GM12874 (cell line): ENCODE results near the gene SETD1A.

ENCODE experiments used
- TF ChIP-seq, protein P1 (sequence below): IDR thresholded peaks from 2 replicates; pipeline ENCODE4 v1.5.1; 2011; ENCODE audit warnings: low read depth, mild to moderate bottlenecking, control low read depth, low read length, moderate library complexity; ENCODE audit not compliant: insufficient read depth

SETD1A gene

DNA sequence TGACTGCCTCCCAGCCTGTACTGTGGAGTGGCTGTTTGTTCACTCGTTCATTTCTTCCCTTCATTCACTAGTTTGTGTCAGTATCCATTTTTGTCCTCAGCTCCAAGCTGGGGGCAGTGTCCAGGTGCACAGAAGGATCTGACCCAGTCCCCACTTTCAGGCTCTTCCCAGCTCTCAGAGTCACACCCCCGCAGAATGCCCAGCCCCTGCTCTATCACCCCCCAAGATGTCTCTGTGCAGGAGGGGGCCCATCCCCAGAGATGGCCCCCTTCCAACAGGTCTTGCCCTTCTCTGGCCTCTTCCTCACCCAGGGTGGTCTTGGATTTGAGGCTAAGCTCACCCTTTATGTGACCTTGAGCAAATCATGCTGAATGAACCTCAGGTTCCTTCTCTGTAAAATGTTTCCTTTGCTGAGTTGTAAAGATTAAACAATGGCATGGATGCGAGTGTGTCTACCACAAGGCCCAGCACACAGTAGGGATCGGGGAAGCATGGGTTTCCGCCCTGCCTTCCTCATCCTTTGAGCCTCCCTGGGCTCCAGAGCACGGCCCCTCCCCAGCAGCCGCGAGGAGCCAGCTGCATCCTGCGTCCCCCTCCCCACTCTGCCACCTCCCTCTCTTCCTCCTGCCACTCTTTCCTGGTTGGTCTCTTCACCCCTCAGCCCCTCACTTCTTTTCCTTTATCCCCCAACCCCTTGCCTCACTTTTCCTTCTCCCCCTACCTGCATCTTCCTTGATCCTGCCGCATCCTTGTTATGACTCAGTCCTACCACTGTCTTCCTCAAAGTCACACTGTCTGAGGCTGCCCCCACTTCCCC is 31.4 kb upstream of the SETD1A start:
- TF ChIP-seq, protein P1, sequence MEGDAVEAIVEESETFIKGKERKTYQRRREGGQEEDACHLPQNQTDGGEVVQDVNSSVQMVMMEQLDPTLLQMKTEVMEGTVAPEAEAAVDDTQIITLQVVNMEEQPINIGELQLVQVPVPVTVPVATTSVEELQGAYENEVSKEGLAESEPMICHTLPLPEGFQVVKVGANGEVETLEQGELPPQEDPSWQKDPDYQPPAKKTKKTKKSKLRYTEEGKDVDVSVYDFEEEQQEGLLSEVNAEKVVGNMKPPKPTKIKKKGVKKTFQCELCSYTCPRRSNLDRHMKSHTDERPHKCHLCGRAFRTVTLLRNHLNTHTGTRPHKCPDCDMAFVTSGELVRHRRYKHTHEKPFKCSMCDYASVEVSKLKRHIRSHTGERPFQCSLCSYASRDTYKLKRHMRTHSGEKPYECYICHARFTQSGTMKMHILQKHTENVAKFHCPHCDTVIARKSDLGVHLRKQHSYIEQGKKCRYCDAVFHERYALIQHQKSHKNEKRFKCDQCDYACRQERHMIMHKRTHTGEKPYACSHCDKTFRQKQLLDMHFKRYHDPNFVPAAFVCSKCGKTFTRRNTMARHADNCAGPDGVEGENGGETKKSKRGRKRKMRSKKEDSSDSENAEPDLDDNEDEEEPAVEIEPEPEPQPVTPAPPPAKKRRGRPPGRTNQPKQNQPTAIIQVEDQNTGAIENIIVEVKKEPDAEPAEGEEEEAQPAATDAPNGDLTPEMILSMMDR: no peak

GRCh38 chr16:30926937-30927788 is 30.4 kb upstream of the SETD1A start:
- TF ChIP-seq, protein P1: no peak

- TF ChIP-seq, protein P1: no peak
Observed at GRCh38 chr16:30927789-30928378, 29.7 kb upstream of the SETD1A start.

- TF ChIP-seq, protein P1: no peak
Observed at GRCh38 chr16:30928390-30928789, 29.2 kb upstream of the SETD1A start.

DNA sequence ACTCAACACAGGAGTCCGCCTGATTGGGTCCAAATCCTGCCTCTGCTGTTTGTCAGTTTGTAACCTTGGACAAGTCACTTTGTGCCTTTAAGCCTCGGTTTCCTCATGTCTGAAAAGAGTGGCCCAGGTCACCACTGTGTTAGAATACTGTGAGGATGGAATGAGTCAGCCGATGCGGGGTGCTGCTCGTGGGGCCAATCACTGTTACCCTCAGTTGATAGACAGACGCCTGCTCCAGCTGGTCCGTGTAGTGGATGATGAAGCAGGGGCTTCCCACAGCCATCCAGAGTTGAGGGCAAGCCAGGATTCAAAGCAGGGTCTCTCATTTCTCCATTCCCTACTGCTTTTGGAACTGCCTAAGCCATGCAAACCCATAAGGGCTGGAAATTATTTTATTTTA is 28.4 kb upstream of the SETD1A start:
- TF ChIP-seq, protein P1: no peak

GRCh38 chr16:30930160-30930571 is 27.4 kb upstream of the SETD1A start:
- TF ChIP-seq, protein P1: no peak

- TF ChIP-seq, protein P1: no peak
Observed at GRCh38 chr16:30931068-30931650, 26.4 kb upstream of the SETD1A start.
